ENCODE measurements around the gene OR51B4.
"Not testable (repeated sequence)": the region's sequence is repeated elsewhere in the genome, so short reads cannot be mapped to it uniquely, and the experiment has no call there.

OR51B4 gene

GRCh38 chr11:5267033-5267563 lies 34.6 kb downstream of the OR51B4 start:
- no peak for DNase-seq

- DNase-seq: no peak
Observed at GRCh38 chr11:5266609-5267008, 35.1 kb downstream of the OR51B4 start.

- no peak for DNase-seq
Observed at GRCh38 chr11:5265832-5266231, 35.9 kb downstream of the OR51B4 start.

GRCh38 chr11:5258543-5259262 lies 43.0 kb downstream of the OR51B4 start:
- no peak for DNase-seq

- no peak for DNase-seq
Observed at GRCh38 chr11:5257296-5257695, 44.5 kb downstream of the OR51B4 start.

GRCh38 chr11:5254646-5255413 lies 46.9 kb downstream of the OR51B4 start, which contains the start of gene HBG2:
Gene HBG2, minus strand, starts transcription at chr11:5254781. Its CDS starts 53 bp downstream, at chr11:5254728.
- DNase-seq: not testable (repeated sequence)

- DNase-seq: not testable (repeated sequence)
Observed at GRCh38 chr11:5254023-5254422, 47.7 kb downstream of the OR51B4 start.

- not testable (repeated sequence) for DNase-seq
Observed at GRCh38 chr11:5253440-5253839, 48.3 kb downstream of the OR51B4 start.

GRCh38 chr11:5252919-5253265 lies 48.9 kb downstream of the OR51B4 start:
- DNase-seq: no peak

- no peak for DNase-seq
Observed at GRCh38 chr11:5252192-5252918, 49.4 kb downstream of the OR51B4 start.

- no peak for DNase-seq
Observed at GRCh38 chr11:5251746-5252145, 50.0 kb downstream of the OR51B4 start.
